ENCODE results near the gene PHYH.
"Not testable (repeated sequence)": the region's sequence is repeated elsewhere in the genome, so short reads cannot be mapped to it uniquely, and the experiment has no call there.

The PHYH gene

GRCh38 chr10:13270877-13271551 is 28.9 kb downstream of the PHYH start:
- no peak for DNase-seq (ENCODE audit: low spot score)

GRCh38 chr10:13268841-13269240 is 31.0 kb downstream of the PHYH start:
- DNase-seq (ENCODE audit: low spot score): no peak

- DNase-seq (ENCODE audit: low spot score): no peak
These were observed 31.6 kb downstream of the PHYH start for GRCh38 chr10:13268310-13268709.

GRCh38 chr10:13263591-13263990 is 36.3 kb downstream of the PHYH start:
- DNase-seq (ENCODE audit: low spot score): no peak

GRCh38 chr10:13262433-13262832 is 37.4 kb downstream of the PHYH start:
- no peak for DNase-seq (ENCODE audit: low spot score)

GRCh38 chr10:13257621-13258140 is 42.2 kb downstream of the PHYH start:
- no peak for DNase-seq (ENCODE audit: low spot score)

GRCh38 chr10:13256627-13257026 is 43.2 kb downstream of the PHYH start:
- DNase-seq (ENCODE audit: low spot score): no peak

- DNase-seq (ENCODE audit: low spot score): no peak
These were observed 46.1 kb downstream of the PHYH start for GRCh38 chr10:13253726-13254125.

- DNase-seq (ENCODE audit: low spot score): no peak
These were observed 52.1 kb downstream of the PHYH start for GRCh38 chr10:13247784-13248183.

GRCh38 chr10:13247246-13247645 is 52.6 kb downstream of the PHYH start:
- no peak for DNase-seq (ENCODE audit: low spot score)

GRCh38 chr10:13242260-13242659 is 57.6 kb downstream of the PHYH start:
- DNase-seq (ENCODE audit: low spot score): not testable (repeated sequence)

GRCh38 chr10:13241613-13242012 is 58.3 kb downstream of the PHYH start:
- DNase-seq (ENCODE audit: low spot score): no peak

- DNase-seq (ENCODE audit: low spot score): no peak
These were observed 59.9 kb downstream of the PHYH start for GRCh38 chr10:13239923-13240322.

GRCh38 chr10:13238271-13239077 is 61.4 kb downstream of the PHYH start:
- no peak for DNase-seq (ENCODE audit: low spot score)

GRCh38 chr10:13236638-13237037 is 63.2 kb downstream of the PHYH start:
- DNase-seq (ENCODE audit: low spot score): no peak

GRCh38 chr10:13234736-13235135 is 65.1 kb downstream of the PHYH start:
- DNase-seq (ENCODE audit: low spot score): not testable (repeated sequence)

- DNase-seq (ENCODE audit: low spot score): no peak
These were observed 65.7 kb downstream of the PHYH start, which contains the start of gene UCMA for GRCh38 chr10:13234172-13234571. Gene UCMA (minus strand): TSS chr10:13234374. CDS start chr10:13234258, 116 bp downstream.

- DNase-seq (ENCODE audit: low spot score): no peak
These were observed 66.5 kb downstream of the PHYH start for GRCh38 chr10:13233358-13233757.

- no peak for DNase-seq (ENCODE audit: low spot score)
These were observed 68.1 kb downstream of the PHYH start for GRCh38 chr10:13231808-13232207.

GRCh38 chr10:13231190-13231589 is 68.7 kb downstream of the PHYH start:
- no peak for DNase-seq (ENCODE audit: low spot score)
